ENCODE results near the gene CFAP54.

CFAP54 gene

DNA sequence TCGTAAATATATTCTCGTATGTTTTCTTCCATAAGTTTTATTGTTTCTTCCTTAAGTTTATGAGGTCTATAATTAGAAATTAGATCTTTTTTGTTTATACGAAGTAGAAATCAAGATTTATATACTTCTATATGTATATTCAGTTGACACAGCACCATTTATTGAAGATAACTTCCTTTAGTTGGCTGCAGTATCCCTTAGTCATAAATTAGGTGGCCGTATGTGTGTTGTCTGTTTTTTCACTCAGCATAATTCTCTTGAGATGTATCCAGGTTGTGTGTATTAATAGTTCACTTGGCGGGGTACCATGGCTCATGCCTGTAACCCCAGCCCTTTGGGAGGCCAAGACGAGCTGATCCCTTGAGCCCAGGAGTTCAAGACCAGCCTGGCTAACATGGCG, 40.5 kb downstream of the CFAP54 start:
- TF ChIP-seq EZH2 (IDR thresholded peaks at IDR 0.05; ENCODE audit: borderline replicate concordance, low read length): no peak
- TF ChIP-seq, protein P1, sequence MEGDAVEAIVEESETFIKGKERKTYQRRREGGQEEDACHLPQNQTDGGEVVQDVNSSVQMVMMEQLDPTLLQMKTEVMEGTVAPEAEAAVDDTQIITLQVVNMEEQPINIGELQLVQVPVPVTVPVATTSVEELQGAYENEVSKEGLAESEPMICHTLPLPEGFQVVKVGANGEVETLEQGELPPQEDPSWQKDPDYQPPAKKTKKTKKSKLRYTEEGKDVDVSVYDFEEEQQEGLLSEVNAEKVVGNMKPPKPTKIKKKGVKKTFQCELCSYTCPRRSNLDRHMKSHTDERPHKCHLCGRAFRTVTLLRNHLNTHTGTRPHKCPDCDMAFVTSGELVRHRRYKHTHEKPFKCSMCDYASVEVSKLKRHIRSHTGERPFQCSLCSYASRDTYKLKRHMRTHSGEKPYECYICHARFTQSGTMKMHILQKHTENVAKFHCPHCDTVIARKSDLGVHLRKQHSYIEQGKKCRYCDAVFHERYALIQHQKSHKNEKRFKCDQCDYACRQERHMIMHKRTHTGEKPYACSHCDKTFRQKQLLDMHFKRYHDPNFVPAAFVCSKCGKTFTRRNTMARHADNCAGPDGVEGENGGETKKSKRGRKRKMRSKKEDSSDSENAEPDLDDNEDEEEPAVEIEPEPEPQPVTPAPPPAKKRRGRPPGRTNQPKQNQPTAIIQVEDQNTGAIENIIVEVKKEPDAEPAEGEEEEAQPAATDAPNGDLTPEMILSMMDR (IDR thresholded peaks at IDR 0.05; ENCODE audit: low read length): no peak
- no peaks in the 10 kb centered on the region for H3K79me2 ChIP-seq (ENCODE audit: insufficient read depth, low read length)
- H3K4me2 ChIP-seq (ENCODE audit: low read length): no peak overlapping the region
- H3K4me1 ChIP-seq (ENCODE audit: insufficient read depth, low read length, severe bottlenecking): no peaks in the 10 kb centered on the region
- H3K36me3 ChIP-seq (ENCODE audit: insufficient read depth, low read length): no peaks in the 10 kb centered on the region
- no peak overlapping the region for H3K4me3 ChIP-seq (ENCODE audit: low read depth, low read length, poor library complexity, severe bottlenecking)
- H3F3A ChIP-seq (ENCODE audit: insufficient read depth, low read length): no peaks in the 10 kb centered on the region
- H4K20me1 ChIP-seq (ENCODE audit: insufficient read depth, low read length): no peaks in the 10 kb centered on the region
- H3K9ac ChIP-seq (ENCODE audit: low read length): no peak overlapping the region
- no peaks in the 10 kb centered on the region for H3K9me2 ChIP-seq (ENCODE audit: low read depth, low read length)
- no peaks in the 10 kb centered on the region for H3K27me3 ChIP-seq (ENCODE audit: insufficient read depth, low read length)
- no peak overlapping the region for H3K27ac ChIP-seq (ENCODE audit: low read depth, low read length, poor library complexity, severe bottlenecking)
- no peaks in the 10 kb centered on the region for H3K9me3 ChIP-seq (ENCODE audit: low read length)
- no peak overlapping the region for H2AFZ ChIP-seq (ENCODE audit: low read length)

DNA sequence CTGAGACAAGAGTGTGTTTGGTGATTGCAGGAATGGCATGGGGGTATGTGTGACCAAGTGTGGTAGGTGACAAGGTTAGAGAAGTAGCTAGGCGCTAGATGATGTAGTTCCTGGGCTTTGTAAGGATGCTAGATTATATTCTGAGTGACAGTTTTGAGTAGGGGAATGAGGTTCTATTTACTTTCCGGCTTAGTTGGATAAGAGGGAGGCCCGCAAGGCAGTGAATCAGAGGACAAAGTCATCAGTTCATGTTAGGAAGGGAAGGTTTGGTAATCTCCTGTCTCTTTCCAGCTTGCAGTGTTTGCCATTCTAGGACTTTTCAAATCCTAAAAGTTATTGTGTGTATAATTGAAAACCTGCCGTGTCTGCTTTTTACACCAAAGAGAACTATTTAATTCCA, 45.0 kb downstream of the CFAP54 start:
- H2AFZ ChIP-seq (ENCODE audit: low read length): no peak overlapping the region
- H3K9me3 ChIP-seq (ENCODE audit: low read length): no peaks in the 10 kb centered on the region
- no peaks in the 10 kb centered on the region for H3K9me2 ChIP-seq (ENCODE audit: low read depth, low read length)
- H3K4me1 ChIP-seq (ENCODE audit: insufficient read depth, low read length, severe bottlenecking): no peaks in the 10 kb centered on the region
- no peaks in the 10 kb centered on the region for H4K20me1 ChIP-seq (ENCODE audit: insufficient read depth, low read length)
- TF ChIP-seq EZH2 (IDR thresholded peaks at IDR 0.05; ENCODE audit: borderline replicate concordance, low read length): no peak
- TF ChIP-seq, protein P1 (IDR thresholded peaks at IDR 0.05; ENCODE audit: low read length): no peak
- no peaks in the 10 kb centered on the region for H3F3A ChIP-seq (ENCODE audit: insufficient read depth, low read length)
- no peak overlapping the region for H3K4me3 ChIP-seq (ENCODE audit: low read depth, low read length, poor library complexity, severe bottlenecking)
- no peaks in the 10 kb centered on the region for H3K27me3 ChIP-seq (ENCODE audit: insufficient read depth, low read length)
- H3K4me2 ChIP-seq (ENCODE audit: low read length): no peak overlapping the region
- H3K36me3 ChIP-seq (ENCODE audit: insufficient read depth, low read length): no peaks in the 10 kb centered on the region
- H3K9ac ChIP-seq (ENCODE audit: low read length): no peak overlapping the region
- no peaks in the 10 kb centered on the region for H3K79me2 ChIP-seq (ENCODE audit: insufficient read depth, low read length)
- H3K27ac ChIP-seq (ENCODE audit: low read depth, low read length, poor library complexity, severe bottlenecking): no peak overlapping the region

- Histone ChIP-seq H3K9ac (ENCODE audit: low read length) (no peak overlapping the region), H3K9me2 (ENCODE audit: low read depth, low read length) (no peaks in the 10 kb centered on the region), H3K79me2 (ENCODE audit: insufficient read depth, low read length) (no peaks in the 10 kb centered on the region), H3K9me3 (ENCODE audit: low read length) (no peaks in the 10 kb centered on the region), H2AFZ (ENCODE audit: low read length) (no peak overlapping the region), H3K4me2 (ENCODE audit: low read length) (no peak overlapping the region), H3F3A (ENCODE audit: insufficient read depth, low read length) (no peaks in the 10 kb centered on the region), H3K36me3 (ENCODE audit: insufficient read depth, low read length) (no peaks in the 10 kb centered on the region), H4K20me1 (ENCODE audit: insufficient read depth, low read length) (no peaks in the 10 kb centered on the region), H3K27ac (ENCODE audit: low read depth, low read length, poor library complexity, severe bottlenecking) (no peak overlapping the region), H3K4me1 (ENCODE audit: insufficient read depth, low read length, severe bottlenecking) (no peaks in the 10 kb centered on the region), H3K27me3 (ENCODE audit: insufficient read depth, low read length) (no peaks in the 10 kb centered on the region), H3K4me3 (ENCODE audit: low read depth, low read length, poor library complexity, severe bottlenecking) (no peak overlapping the region)
- no peak for TF ChIP-seq EZH2 (IDR thresholded peaks at IDR 0.05; ENCODE audit: borderline replicate concordance, low read length)
- TF ChIP-seq, protein P1 (IDR thresholded peaks at IDR 0.05; ENCODE audit: low read length): no peak
These were observed 59.0 kb downstream of the CFAP54 start for GRCh38 chr12:96548384-96548783.

Data from OCI-LY1 (cell line).